ENCODE results near the gene GNAL.
"Not testable (repeated sequence)": the region's sequence is repeated elsewhere in the genome, so short reads cannot be mapped to it uniquely, and the experiment has no call there.

GNAL gene

DNA sequence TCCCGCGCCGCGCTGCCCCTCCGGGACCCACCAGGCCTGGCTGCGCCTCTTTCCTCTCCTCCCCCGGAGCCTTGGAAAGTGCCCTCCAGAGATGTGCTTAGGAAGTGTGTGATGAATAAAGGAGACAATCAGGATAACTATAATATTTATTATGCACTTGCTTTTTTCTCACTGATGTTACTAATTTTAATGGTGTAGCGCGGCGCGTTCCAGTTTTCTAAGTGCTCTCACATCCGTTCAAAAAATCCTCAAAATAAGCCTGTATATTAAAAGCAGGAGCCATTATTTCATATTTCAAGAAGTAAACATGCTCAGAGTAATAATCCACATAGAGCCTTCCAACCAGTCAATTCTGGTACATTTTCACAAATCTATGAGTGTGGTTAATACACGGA is 220.0 kb downstream of the GNAL start:
- Mint-ChIP-seq H3K27me3 (no peaks in the 10 kb centered on the region), H3K36me3 (ENCODE audit: insufficient read depth) (peaks cover 19% of the 10 kb centered on the region), H3K4me1 (peaks cover 19% of the 10 kb centered on the region), H3K27ac (ENCODE audit: low read depth) (peak overlapping the region; percentile 94), H3K9me3 (no peaks in the 10 kb centered on the region), H3K4me3 (peak overlapping the region; percentile 90)
- DNase-seq (ENCODE audit: low spot score in 2 of 2) = peak in 1 of 2 donors; percentile 16
- ATAC-seq (replicated peaks; ENCODE audit: extremely low read depth, poor library complexity, severe bottlenecking) = no peak

DNA sequence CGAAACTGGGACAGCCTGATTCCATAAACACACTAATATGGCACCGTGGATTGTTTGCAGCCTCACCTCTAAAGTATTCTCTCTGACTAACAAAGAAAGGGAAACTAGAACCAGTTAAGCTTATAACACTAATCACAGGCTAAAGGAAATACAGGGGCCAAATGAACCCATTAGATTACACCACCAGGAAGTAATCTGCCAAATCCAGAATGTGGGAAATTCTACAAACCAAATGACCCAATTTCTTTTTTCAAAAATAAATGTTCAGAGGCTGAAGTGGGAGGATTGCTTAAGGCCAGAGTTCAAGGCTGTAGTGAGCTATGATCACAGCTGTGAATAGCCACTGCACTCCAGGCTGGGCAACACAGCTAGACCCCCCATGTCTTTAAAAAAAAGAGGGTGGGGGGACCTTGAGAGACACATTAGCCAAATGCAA is 220.5 kb downstream of the GNAL start:
- peak overlapping the region; percentile 90 for H3K4me3 Mint-ChIP-seq
- no peaks in the 10 kb centered on the region for H3K9me3 Mint-ChIP-seq
- H3K36me3 Mint-ChIP-seq (ENCODE audit: insufficient read depth) = peaks cover 15% of the 10 kb centered on the region
- H3K27me3 Mint-ChIP-seq = no peaks in the 10 kb centered on the region
- peaks cover 18% of the 10 kb centered on the region for H3K4me1 Mint-ChIP-seq
- DNase-seq (ENCODE audit: low spot score in 2 of 2) = no peak
- no peak for ATAC-seq (replicated peaks; ENCODE audit: extremely low read depth, poor library complexity, severe bottlenecking)
- peak overlapping the region; percentile 94 for H3K27ac Mint-ChIP-seq (ENCODE audit: low read depth)

DNA sequence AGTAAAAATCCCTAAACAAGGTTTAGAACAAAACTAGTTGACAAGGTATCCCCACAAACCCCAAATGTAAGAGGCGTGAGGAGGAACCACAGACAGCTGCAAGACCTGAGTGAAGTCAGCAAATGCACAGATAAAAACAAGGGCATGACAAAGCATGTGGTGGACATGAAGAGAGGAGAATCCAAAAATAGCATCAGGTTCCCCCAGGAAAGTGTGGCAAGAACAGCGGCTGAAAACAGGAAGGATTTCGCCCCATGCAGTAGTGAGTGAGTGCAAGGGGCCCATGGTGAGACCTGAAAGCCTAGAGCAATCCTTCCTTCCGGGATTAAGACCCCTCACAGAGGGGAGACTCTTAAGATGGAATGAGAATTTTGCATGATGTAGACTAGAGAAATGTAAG is 227.8 kb downstream of the GNAL start:
- ATAC-seq (replicated peaks; ENCODE audit: extremely low read depth, poor library complexity, severe bottlenecking); H3K27me3 Mint-ChIP-seq; H3K4me3 Mint-ChIP-seq; H3K36me3 Mint-ChIP-seq (ENCODE audit: insufficient read depth); H3K9me3 Mint-ChIP-seq; DNase-seq (ENCODE audit: low spot score in 2 of 2); H3K4me1 Mint-ChIP-seq; H3K27ac Mint-ChIP-seq (ENCODE audit: low read depth): not testable (repeated sequence)

DNA sequence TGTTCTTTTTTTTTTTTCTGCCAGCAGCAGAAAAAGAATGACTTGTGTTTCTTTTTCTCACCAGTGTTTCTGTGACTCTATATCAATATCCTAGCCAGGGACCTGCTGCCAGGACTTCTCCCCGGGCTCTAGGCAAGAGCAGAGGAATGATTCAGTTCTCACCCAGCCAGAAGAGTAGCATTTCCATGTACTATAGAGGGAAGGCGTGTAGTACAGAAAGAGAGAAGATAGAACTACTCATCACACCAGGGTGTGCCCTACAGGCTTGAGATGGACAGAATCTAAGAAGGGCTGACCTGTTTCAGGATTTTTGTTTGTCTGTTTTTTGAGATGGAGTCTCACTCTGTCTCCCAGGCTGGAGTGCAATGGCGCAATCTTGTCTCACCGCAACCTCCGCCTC is 230.5 kb downstream of the GNAL start:
- H3K27me3 Mint-ChIP-seq; DNase-seq (ENCODE audit: low spot score in 2 of 2); H3K9me3 Mint-ChIP-seq; H3K4me3 Mint-ChIP-seq; H3K27ac Mint-ChIP-seq (ENCODE audit: low read depth); H3K4me1 Mint-ChIP-seq; H3K36me3 Mint-ChIP-seq (ENCODE audit: insufficient read depth); ATAC-seq (replicated peaks; ENCODE audit: extremely low read depth, poor library complexity, severe bottlenecking): not testable (repeated sequence)

DNA sequence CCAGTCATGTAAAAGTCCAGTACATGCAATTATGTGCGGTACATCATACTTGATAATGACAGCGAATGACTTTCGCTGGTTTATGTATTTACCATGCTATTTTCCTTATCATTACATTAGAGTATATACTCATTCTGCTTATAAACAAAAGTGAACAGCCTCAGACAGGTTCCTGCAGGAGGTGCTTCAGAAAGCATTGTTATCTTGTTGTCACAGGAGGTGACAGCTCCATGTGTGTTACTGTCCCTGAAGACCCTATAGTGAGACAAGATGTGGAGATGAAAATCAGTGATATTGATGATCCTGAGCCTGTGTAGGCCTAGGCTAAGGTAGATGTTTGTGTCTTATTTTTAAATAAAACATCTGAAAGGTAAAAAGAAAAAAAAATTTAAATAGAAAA is 234.4 kb downstream of the GNAL start:
- Mint-ChIP-seq H3K9me3 (no peaks in the 10 kb centered on the region), H3K4me1 (no peaks in the 10 kb centered on the region), H3K27me3 (peaks cover 7% of the 10 kb centered on the region), H3K27ac (ENCODE audit: low read depth) (no peak overlapping the region), H3K36me3 (ENCODE audit: insufficient read depth) (no peaks in the 10 kb centered on the region), H3K4me3 (no peak overlapping the region)
- ATAC-seq (replicated peaks; ENCODE audit: extremely low read depth, poor library complexity, severe bottlenecking) (no peak), DNase-seq (ENCODE audit: low spot score in 2 of 2) (no peak)

GRCh38 chr18:11925800-11926481 is 236.9 kb downstream of the GNAL start:
- Mint-ChIP-seq H3K4me3 (no peak overlapping the region), H3K9me3 (no peaks in the 10 kb centered on the region), H3K36me3 (ENCODE audit: insufficient read depth) (no peaks in the 10 kb centered on the region), H3K27me3 (peaks cover 7% of the 10 kb centered on the region), H3K4me1 (no peaks in the 10 kb centered on the region), H3K27ac (ENCODE audit: low read depth) (no peak overlapping the region)
- ATAC-seq (replicated peaks; ENCODE audit: extremely low read depth, poor library complexity, severe bottlenecking) (no peak), DNase-seq (ENCODE audit: low spot score in 2 of 2) (no peak)

GRCh38 chr18:11927497-11927896 is 238.4 kb downstream of the GNAL start:
- Mint-ChIP-seq H3K27ac (ENCODE audit: low read depth) (no peak overlapping the region), H3K4me3 (no peak overlapping the region), H3K4me1 (no peaks in the 10 kb centered on the region), H3K27me3 (peaks cover 7% of the 10 kb centered on the region), H3K9me3 (no peaks in the 10 kb centered on the region), H3K36me3 (ENCODE audit: insufficient read depth) (no peaks in the 10 kb centered on the region)
- DNase-seq (ENCODE audit: low spot score in 2 of 2) = no peak
- ATAC-seq (replicated peaks; ENCODE audit: extremely low read depth, poor library complexity, severe bottlenecking) = no peak

GRCh38 chr18:11932393-11932792 is 243.3 kb downstream of the GNAL start:
- H3K9me3 Mint-ChIP-seq = no peaks in the 10 kb centered on the region
- H3K27ac Mint-ChIP-seq (ENCODE audit: low read depth) = no peak overlapping the region
- ATAC-seq (replicated peaks; ENCODE audit: extremely low read depth, poor library complexity, severe bottlenecking) (no peak), DNase-seq (ENCODE audit: low spot score in 2 of 2) (no peak)
- no peaks in the 10 kb centered on the region for H3K27me3 Mint-ChIP-seq
- H3K4me3 Mint-ChIP-seq = no peak overlapping the region
- peaks cover 2% of the 10 kb centered on the region for H3K36me3 Mint-ChIP-seq (ENCODE audit: insufficient read depth)
- no peaks in the 10 kb centered on the region for H3K4me1 Mint-ChIP-seq
